GM21381 (cell line): Measurements from ENCODE around the gene ATAD3C.
"Not testable (repeated sequence)": the region's sequence is repeated elsewhere in the genome, so short reads cannot be mapped to it uniquely, and the experiment has no call there.

ENCODE experiments used
- ATAC-seq: cut with Tn5 transposase; IDR thresholded peaks from one replicate; pipeline ENCODE4 v1.9.1; 2021; ENCODE audit warnings: mild to moderate bottlenecking, moderate library complexity; ENCODE audit not compliant: unreplicated experiment

The ATAD3C gene

DNA sequence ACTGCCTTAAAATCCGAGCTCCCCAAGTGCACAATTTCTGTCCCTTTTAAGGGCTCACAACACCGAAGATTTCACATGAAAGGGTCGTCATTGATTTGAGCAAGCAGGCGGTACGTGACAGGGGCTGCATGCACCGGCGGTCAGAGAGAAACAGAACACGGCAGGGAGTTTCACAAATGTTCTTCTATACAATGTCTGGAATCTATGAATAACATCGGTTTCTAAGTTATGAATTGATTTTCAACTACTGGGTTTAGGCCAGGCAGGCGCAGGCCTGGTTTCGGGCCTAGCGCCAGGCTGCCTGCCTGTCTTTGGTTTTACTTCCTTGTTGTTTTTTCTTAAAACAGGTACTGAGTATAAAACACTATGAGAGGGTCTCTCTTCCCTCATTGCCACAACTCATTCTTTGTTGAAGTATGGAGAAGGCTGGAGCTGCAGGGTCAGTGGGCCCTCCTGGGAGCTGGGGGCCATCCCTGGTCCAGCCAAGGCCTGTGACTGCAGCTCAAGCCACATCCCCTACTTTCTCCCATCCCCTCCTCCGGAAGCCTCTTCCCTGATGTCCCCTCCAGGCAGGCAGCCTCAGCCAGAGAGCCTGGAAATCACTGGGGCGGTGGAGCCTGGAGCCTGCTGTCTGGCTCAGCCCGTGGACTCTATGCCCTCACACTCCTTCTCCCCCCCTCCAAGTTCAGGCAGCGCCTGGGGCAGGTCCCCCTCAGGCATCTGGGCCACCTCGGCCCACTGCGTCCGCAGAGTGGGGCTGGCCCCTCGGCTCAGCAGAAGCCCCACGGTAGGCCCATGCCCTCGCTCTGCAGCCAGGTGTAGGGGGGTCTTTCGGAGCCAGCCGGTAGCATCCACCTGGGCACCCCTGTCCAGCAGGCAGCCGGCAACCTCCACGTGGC is 30.8 kb upstream of the ATAD3C start:
- no peak for ATAC-seq

DNA sequence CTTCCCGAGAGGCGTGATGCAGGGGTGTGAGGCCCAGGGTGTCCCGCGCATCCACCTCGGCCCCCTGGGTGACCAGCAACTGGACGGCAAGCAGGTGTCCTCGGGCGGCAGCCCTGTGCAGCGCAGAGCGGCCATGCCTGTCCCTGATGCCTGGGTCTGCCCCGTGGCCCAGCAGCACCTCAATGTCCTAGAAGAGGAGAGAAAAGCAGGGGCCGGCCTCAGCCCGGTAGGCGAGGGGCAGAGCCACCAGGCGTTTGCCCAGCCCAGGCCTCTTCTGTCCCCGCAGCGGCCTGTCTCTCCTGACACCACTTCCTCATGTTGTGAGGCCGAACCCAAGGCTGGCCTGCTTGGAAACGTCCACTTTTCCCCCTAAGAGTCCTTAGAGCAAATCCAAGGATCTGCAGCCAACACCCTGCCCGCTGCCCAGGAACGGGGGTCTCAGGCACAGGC is 30.1 kb upstream of the ATAD3C start:
- no peak for ATAC-seq

DNA sequence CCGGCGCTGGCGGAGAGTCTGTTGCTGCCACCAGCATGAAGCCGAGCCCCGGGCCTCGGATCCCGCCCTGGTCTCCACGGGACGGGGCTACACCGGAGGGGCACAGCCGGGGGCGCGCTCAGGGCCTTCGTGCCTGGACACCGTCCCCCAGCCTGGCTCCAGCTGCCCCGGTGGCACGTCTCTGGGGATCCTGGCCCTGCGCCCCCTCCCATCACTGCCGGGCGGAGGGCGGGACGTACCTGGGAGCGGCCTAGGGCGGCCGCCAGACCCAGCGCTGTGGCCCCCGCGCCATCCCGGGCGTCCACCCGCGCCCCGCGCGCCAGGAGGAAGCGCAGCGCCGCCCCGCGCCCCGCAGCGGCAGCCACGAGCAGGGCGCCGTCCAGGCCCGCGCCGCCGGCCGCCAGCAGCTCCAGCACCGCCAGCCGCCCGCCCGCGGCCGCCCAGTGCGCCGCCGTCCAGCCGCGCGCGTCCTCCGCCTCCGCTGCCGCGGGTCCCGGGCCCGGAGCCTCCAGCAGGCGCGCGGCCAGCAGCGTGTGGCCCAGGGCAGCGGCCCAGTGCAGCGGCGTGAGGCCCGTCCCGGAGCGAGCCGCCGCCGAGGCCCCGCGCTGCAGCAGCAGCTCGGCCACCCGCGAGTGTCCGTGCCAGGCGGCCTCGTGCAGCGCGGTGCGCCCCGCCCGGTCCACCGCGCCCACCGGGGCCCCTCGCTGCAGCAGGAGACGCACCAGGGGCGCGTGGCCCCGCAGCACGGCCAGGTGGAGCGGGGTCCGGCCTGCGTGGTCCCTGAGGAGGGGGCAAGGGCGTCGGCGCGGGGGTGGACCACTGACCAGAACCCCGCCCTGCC is 29.5 kb upstream of the ATAD3C start:
- no peak for ATAC-seq

DNA sequence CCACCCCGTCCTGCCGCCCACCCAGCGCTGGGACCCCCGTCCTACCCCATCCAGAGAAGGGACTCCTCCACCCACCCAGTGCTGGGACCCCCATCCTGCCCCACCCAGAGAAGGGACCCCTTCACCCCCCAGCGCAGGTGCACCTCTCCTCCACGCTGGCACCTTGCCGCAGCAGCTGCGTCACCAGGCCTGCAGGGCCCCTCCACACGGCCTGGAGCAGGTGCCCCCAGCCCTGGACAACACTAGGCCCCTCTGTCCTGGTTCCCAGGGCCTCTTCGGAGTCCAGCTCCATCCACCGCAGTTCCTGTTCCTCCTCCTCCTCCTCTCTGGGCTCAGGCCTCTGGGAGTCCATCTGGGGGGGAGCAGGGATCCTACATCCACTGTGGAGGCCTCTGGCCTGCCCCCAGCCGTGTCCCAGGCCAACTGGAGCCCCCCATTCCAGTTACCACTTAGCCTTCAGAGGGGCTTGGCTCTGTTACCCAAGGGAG is 28.8 kb upstream of the ATAD3C start:
- no peak for ATAC-seq

DNA sequence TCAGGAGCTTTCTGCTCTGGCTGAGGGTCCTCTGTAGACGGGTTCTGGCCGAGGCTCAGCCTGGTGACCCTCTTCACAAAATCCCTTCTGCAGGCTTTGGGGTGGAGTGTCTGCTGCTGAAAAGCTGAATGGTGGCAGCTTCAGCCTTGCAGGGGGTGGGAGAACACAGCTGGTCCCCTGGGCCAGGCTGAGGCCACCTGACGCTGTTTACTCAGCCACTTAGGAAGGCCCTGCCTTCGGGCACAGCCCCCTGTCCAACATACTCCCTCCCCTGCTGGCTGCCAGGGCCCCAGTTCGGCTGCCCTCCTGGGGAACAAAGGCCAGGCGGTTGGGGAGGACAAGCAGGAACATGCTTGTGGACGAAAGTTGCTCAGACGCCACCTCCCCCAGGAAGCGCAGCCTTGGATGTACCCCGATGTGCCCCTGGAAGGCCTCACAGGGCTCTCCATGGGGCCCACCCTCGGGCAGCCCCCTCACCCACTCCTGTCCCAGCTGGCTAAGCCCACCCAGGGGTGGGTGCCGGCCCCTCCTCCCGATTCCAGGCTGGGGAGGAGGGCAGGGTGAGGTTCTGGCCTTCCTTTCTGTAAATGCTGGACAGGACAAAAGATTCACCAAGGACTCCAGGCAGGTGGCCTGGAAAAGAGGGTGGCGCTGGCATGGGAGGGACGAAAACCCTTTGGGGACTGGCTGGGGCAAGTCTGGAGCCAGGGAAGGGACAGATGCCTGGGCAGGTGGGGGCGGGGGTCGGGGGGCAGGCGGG is 28.2 kb upstream of the ATAD3C start, which contains the start of gene ANKRD65:
TSS of gene ANKRD65 (minus strand) at position 130 of the 760 bp plus-strand sequence. CDS start 271 bp downstream, outside the sequence.
- no peak for ATAC-seq

DNA sequence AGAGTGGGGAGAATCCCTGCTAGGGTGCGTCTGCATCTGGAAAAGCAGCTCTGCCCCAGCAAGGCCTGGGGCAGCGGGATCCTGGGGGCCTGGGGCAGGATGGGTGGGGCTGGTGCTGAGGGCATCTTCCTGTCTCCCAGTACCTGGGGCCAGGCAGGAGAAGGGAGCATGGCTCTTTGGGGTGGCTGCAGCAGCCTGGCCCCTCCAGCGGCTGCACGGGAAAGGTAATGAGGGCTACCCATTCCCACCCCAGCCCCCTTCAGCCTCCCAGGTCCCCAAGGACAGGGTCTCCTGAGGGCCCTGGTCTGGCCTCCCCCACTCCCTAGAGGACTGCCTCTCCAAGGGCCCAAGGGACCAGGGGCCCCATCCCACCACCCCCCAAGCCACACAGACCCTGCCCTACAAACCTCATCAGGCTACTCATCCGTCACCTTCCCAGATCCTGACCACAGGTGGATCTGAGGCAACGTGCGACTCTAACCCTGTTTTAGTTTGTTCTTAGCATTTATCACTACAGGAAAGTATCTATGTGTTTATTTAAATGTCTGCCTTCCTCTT is 27.5 kb upstream of the ATAD3C start:
- ATAC-seq, result no peak

DNA sequence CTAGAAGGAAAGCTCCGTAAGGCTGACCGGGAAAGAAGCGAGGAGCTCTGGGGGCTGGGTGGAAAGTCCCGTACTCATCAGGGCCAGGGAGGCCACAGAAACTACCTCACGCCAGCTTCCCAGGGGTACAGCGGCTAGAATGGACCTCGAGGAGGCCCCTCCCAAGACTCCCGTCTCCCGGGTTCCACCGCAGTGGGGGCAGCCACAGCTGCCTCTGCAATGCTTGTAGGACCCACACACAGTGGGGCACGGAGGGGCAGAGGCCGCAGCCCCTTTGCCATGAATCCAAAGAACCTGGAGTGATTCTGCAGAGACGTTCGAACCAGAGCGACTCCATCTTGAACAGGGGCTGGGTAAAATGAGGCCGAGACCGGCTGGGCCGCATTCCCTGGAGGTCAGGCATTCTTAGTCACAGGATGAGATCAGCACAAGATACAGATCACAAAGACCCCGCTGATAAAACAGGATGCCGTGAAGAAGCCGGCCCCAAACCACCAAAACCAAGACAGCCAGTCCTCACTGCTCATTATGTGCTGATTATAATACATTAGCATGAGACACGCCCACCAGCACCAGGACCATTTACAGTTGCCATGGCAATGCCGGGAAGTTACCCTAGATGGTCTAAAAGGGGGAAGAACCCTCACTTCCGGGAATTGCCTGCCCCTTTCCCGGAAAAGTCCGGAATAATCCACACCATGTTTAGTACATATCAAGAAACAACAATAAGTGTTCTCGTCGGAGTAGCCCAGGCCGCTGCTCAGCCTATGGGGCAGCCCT is 26.8 kb upstream of the ATAD3C start:
- ATAC-seq, result no peak

DNA sequence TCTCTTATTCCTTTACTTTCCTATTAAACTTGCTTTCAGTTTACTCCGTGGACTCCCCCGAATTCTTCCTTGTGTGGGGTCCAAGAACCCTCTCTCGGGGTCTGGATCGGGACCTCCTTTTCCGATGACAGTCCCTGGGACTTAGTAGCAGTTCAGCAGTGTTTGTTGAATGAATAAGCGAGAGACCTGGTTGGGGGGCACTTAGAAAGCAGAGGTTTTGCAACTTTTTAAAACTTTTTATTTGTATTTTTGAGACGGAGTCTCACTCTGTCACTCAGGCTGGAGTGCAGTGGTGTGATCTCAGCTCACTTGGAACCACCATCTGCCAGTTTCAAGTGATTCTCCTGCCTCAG is 26.3 kb upstream of the ATAD3C start:
- ATAC-seq, result no peak

DNA sequence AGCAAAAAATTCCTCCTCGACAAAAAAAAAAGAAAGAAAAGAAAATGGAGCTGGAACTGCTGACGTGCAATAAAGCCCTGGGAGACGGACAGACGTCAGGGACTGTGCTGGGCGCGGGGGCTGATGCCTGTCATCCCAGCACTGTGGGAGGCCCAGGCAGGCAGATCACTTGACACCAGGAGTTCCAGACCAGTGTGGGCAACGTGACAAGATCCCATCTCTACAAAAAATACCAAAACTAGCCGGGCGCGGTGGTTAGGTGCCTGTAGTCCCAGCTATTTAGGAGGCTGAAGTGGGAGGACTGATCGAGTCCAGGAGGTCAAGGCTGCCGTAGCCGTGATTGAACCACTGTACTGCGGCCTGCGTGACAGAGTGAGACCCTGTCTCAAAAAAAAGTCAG is 24.8 kb upstream of the ATAD3C start:
- ATAC-seq, result no peak

DNA sequence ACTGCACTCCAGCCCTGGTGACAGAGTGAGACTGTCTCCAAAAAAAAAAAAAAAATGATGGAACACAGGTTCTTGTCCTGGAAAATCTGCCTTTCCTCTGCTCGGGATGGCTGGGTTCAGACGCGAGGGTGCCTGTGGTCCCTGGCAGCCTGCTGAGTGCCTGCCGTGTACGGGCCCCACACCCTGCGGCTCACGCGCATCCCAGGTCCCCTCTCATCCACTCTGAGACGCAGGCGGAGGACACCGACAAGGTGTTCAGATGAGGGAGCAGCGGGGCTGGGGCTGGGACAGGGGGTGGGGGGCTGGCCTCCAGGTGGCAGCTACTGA is 24.1 kb upstream of the ATAD3C start:
- no peak for ATAC-seq

DNA sequence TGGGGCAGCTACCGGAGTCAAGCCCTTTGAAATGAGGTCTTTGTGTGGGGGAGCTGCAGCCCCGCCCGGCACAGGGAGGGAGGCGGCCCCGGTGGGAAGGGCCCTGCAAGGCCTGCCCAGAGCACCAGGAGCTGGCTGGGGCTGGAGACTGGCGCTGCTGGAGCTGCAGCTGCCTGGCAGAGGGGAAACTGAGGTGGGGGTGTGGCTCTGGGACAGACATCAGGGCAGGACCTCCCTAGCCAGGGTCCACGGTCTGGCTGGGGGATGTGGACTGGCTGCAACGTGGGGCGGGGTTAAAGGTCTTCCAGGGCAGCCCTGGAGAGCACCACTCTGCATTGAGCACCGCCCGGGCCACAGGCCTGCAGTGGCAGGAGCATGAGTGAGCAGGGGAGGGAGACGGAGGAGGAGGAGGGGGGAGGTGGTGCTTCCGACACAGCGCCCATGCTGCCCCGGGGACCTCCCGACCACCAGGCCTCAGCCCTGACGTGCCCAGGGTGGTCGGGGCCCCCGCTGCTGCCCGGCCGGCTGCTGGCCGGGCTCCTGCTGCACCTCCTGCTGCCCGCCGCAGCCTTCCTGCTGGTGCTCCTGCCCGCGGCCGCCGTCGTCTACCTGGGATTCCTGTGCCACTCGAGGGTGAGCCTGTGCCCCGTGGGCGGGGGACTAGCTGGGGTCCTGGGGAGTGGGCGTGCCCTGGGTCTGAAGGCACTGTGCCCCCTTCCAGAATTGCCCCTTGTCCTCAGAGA is 23.6 kb upstream of the ATAD3C start:
- ATAC-seq, result no peak

DNA sequence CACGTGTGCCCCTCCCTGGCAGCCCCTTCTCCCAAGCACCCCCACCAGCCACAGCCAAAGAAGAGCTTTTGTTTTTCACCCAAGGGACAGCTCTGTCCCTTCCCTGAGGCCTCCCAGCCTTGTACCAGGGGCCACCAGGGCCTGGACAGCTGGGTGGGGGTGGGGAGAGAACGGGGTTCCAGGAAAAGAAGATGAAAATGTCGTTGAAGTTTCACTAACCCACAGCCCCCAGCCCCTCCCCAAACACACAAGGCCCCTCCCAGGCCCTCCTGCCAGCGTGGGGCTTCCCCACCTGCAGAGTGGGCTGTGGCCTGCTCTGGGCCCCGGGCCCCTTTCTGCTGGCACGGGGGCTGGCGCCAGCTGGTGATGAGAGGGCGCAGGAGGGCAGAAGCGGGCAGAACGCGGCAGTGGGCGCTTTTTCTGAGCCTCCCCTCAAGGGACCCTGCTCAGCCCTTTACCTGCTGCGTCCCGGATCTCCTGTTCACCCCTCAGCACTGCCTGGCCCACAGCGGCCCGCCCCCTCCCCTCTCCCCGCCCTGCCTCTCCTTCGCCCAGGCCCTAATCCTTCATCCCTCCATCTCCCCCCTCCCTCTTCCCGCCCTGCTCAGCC is 22.9 kb upstream of the ATAD3C start:
- ATAC-seq, result no peak

DNA sequence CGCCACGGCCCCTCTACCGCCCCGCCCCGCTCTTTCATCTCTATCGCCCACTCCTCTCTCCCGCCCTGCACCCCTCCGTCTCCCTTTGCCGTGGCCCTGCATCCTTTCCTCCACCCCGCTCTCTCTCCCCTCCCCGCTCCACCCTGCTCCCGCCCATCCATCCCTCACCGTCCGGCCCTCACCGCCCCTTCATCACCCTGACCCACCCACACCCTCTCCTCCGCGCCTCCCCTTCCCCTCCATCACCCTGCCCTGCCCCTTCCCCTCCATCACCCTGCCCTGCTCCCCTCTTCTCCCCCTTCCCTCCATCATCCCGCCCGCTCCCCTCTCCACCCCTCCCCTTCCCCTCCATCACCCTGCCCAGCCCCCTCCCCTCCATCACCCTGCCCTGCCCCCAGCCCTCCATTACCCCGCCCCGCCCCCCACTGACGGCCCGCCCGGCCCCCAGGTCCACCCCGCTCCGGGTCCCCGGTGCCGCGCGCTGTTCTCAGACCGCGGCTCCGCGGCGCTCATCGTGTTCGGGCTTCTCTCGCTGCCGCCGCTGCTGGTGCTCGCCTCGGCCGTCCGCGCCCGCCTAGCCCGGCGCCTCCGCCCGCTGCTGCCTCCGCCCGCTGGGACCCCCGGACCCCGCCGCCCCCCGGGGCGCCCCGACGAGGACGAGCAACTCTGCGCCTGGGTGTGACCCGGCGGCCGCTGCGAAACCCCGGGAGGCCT is 22.2 kb upstream of the ATAD3C start:
- ATAC-seq, result no peak

DNA sequence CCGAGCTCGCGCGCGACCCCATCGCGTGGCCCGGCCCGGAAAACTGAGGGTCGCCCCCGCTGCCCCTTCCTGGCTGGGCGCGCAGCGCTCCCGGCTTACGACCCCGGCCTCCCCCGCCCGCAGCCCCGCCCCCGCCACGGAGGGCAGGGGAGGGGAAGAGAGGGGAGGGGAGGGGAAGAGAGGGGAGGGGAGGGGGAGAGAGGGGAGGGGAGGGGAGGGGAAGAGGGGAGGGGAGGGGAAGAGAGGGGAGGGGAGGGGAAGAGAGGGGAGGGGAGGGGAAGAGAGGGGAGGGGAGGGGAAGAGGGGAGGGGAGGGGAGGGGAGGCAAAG is 21.7 kb upstream of the ATAD3C start:
- no peak for ATAC-seq

DNA sequence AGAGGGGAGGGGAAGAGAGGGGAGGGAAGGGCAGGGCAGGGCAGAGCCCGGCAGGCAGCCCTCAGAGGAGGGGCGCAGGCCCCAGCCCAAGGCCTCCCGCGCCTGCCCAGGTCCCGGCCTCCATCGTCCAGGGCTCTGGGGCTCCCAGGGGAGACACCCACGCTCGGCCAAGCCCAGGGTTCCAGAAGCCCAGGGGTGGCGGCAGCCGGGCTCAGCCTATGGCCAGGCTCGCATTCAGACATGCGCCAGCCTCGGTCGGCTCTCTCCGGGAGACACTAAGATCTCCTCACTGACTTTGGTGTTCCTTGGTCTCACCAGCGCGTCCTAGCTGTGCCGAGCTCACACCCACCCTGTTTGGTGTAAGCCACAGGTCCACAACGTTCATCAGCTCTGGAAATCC is 21.3 kb upstream of the ATAD3C start:
- ATAC-seq, result no peak

DNA sequence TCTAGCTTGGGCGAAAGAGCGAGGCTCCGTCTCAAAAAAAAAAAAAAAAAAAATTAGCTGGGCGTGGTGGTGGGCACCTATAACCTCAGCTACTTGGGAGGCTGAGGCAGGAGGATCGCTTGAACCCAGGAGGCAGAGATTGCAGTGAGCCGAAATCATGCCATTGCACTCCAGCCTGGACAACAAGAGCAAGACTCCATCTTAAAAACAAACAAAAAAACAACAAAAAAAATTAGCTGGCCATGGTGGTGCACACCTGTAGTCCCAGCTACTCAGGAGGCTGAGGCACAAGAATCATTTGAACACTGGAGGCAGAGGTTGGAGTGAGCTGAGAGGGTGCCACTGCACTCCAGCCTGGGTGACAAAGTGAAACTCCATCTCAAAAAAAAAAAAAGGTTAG is 20.5 kb upstream of the ATAD3C start:
- not testable (repeated sequence) for ATAC-seq

DNA sequence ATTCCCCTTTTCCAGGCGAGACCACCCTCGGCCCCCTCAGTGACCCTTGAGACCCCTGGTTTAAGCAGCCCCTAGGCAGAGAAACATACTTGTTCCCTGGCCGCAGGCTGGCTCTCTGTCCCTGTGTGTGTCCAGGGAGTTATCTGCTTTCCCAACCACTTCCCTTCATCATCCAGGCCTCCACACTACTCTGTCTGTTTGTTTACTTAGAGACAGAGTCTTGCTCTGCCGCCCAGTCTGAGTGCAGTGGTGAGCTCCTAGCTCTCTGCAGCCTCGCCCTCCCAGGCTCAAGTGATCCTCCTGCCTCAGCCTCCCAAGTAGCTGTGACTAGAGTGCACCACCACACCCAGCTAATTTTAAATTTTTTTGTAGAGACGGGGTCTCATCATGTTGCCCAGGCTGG is 19.8 kb upstream of the ATAD3C start:
- no peak for ATAC-seq
